C4-2B (cell line): ENCODE data around the gene SLC27A5.
A peak's percentile ranks its signal among the peaks of the same experiment; 100 is the strongest.
"Not testable (repeated sequence)": the region's sequence is repeated elsewhere in the genome, so short reads cannot be mapped to it uniquely, and the experiment has no call there.

Experiments
- H3K27ac ChIP-seq: fragments of 450-650 bp; 2 replicates; pipeline ENCODE4 v1.5.1; 2017
- CTCF ChIP-seq: fragments of 450-650 bp; conservative IDR thresholded peaks from 2 replicates; pipeline ENCODE4 v1.5.1; 2017; ENCODE audit warnings: mild to moderate bottlenecking
- ZFX ChIP-seq: fragments of 450-650 bp; IDR thresholded peaks from 2 replicates; pipeline ENCODE4 v1.6.1; 2017

The SLC27A5 gene

GRCh38 chr19:58500242-58500641 is 11.6 kb downstream of the SLC27A5 start:
- peak overlapping the region; percentile 90 for H3K27ac ChIP-seq
- TF ChIP-seq CTCF, result no peak
- no peak for TF ChIP-seq ZFX

GRCh38 chr19:58499021-58499927 is 12.5 kb downstream of the SLC27A5 start:
- TF ChIP-seq CTCF (no peak), ZFX (no peak)
- peak overlapping the region; percentile 90 for H3K27ac ChIP-seq

- no peak for TF ChIP-seq CTCF
- peak overlapping the region; percentile 90 for H3K27ac ChIP-seq
Measured at GRCh38 chr19:58498316-58499020, 13.3 kb downstream of the SLC27A5 start.

- peak overlapping the region; percentile 90 for H3K27ac ChIP-seq
- TF ChIP-seq ZFX, result no peak
- no peak for TF ChIP-seq CTCF
Measured at GRCh38 chr19:58497634-58498170, 14.1 kb downstream of the SLC27A5 start.

- no peak overlapping the region for H3K27ac ChIP-seq
- no peak for TF ChIP-seq CTCF
Measured at GRCh38 chr19:58492265-58492664, 19.5 kb downstream of the SLC27A5 start.

GRCh38 chr19:58491393-58491792 is 20.4 kb downstream of the SLC27A5 start:
- no peak for TF ChIP-seq ZFX
- no peak for TF ChIP-seq CTCF
- H3K27ac ChIP-seq, result no peak overlapping the region

GRCh38 chr19:58484349-58484748 is 27.4 kb downstream of the SLC27A5 start:
- H3K27ac ChIP-seq, result not testable (repeated sequence)
